Measurements from ENCODE around the gene OR6N1. TPM values are rescaled to one million over a fixed set of nuclear protein-coding genes. Genes with fewer than 3 reads are reported as not detected.

OR6N1 gene
- total and polyA plus RNA-seq, 9 of the 15 experiments (the other 6 are each of a cell fraction or from before 2014, with no cell fraction given) = 0.01 to 0.07 TPM; not detected in 7

GRCh38 chr1:158814970-158815369 lies 43.0 kb upstream of the OR6N1 start (continued):
- TF ChIP-seq TEAD4 (IDR thresholded peaks at IDR 0.05; ENCODE audit: low read length) = peak; percentile 47; the same call in 1 of the 2 replicates
- no peak for TF ChIP-seq TEAD4 (CRISPR knock-in tag; IDR thresholded peaks at IDR 0.05; ENCODE audit: borderline replicate concordance)
- TF ChIP-seq E4F1 (CRISPR knock-in tag; IDR thresholded peaks at IDR 0.05; ENCODE audit: borderline replicate concordance) = no peak
- TF ChIP-seq TCF3 (CRISPR knock-in tag; IDR thresholded peaks at IDR 0.05) = peak; percentile 46; the same call in 1 of the 2 replicates
- TF ChIP-seq TRIM24 (IDR thresholded peaks at IDR 0.05) = peak in 1 of 2 experiments; percentile 8; a peak in 1 of 4 replicates
- TF ChIP-seq POLR2AphosphoS2 (IDR thresholded peaks at IDR 0.05; ENCODE audit: low read length) = no peak
- TF ChIP-seq ZNF24 (IDR thresholded peaks at IDR 0.05) = peak; percentile 91
- peak; percentile 57 for TF ChIP-seq ARID1B (IDR thresholded peaks at IDR 0.05)
- no peak for TF ChIP-seq TEAD1 (CRISPR knock-in tag; IDR thresholded peaks at IDR 0.05)
- TF ChIP-seq BRCA1 (IDR thresholded peaks at IDR 0.05) = no peak
- no peak for TF ChIP-seq BRCA1 (CRISPR knock-in tag; IDR thresholded peaks at IDR 0.05)
- TF ChIP-seq CGGBP1 (CRISPR knock-in tag; IDR thresholded peaks at IDR 0.05) = no peak
- TF ChIP-seq BMI1 (IDR thresholded peaks at IDR 0.05; ENCODE audit: low read length) = no peak
- TF ChIP-seq CBFA2T2 (conservative IDR thresholded peaks at IDR 0.05) = peak; percentile 50
- no peak for TF ChIP-seq CEBPG (CRISPR knock-in tag; IDR thresholded peaks at IDR 0.05)
- no peak for TF ChIP-seq CEBPG (tag; conservative IDR thresholded peaks at IDR 0.05 in 1 of 2, IDR thresholded peaks at IDR 0.05 in 1 of 2)
- TF ChIP-seq, protein P1, sequence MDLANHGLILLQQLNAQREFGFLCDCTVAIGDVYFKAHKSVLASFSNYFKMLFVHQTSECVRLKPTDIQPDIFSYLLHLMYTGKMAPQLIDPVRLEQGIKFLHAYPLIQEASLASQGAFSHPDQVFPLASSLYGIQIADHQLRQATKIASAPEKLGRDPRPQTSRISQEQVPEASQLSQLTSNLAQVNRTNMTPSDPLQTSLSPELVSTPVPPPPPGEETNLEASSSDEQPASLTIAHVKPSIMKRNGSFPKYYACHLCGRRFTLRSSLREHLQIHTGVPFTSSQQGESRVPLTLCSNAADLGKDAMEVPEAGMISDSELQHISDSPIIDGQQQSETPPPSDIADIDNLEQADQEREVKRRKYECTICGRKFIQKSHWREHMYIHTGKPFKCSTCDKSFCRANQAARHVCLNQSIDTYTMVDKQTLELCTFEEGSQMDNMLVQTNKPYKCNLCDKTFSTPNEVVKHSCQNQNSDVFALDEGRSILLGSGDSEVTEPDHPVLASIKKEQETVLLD (IDR thresholded peaks at IDR 0.05) = no peak
- peak; percentile 58 for TF ChIP-seq MEIS2 (IDR thresholded peaks at IDR 0.05; ENCODE audit: partially characterized antibody)
- TF ChIP-seq PKNOX1 (IDR thresholded peaks at IDR 0.05) = peak; percentile 42; the same call in 1 of the 2 replicates
- TF ChIP-seq DPF2 (IDR thresholded peaks at IDR 0.05) = 0 out of 2 replicates have a peak, but pooled peaks have one; percentile 32
- TF ChIP-seq POU5F1 (IDR thresholded peaks at IDR 0.05; ENCODE audit: borderline replicate concordance, low read depth, low read length, partially characterized antibody) = no peak
- no peak for TF ChIP-seq HMG20A (CRISPR knock-in tag; conservative IDR thresholded peaks at IDR 0.05)
- TF ChIP-seq MEF2A (IDR thresholded peaks at IDR 0.05; ENCODE audit: control insufficient read depth, low read depth, low read length) = peak; percentile 62; the same call in 1 of the 2 replicates
- TF ChIP-seq ZNF224 (CRISPR knock-in tag; IDR thresholded peaks at IDR 0.05) = no peak
- TF ChIP-seq BRD9 (IDR thresholded peaks at IDR 0.05; ENCODE audit: low read depth, partially characterized antibody) = no peak
- peak; percentile 75 for TF ChIP-seq FOSL1 (tag; conservative IDR thresholded peaks at IDR 0.05)

All from K562 (cell line).